HG02870 (cell line): Measurements from ENCODE around the gene KRT36.

Experiments
- ATAC-seq: cut with Tn5 transposase; IDR thresholded peaks from one replicate; pipeline ENCODE4 v1.9.1; 2021; ENCODE audit warnings: mild to moderate bottlenecking, moderate library complexity; ENCODE audit not compliant: unreplicated experiment

The KRT36 gene

GRCh38 chr17:41489531-41489930, at the start of gene KRT36:
Gene KRT36, minus strand, starts transcription at chr17:41489910. Its CDS starts 46 bp downstream, at chr17:41489864.
- no peak for ATAC-seq

GRCh38 chr17:41539071-41539492, 49.4 kb upstream of the KRT36 start:
- ATAC-seq = no peak

- ATAC-seq = no peak
Observed at GRCh38 chr17:41538565-41538991, 48.9 kb upstream of the KRT36 start.

- ATAC-seq = no peak
Observed at GRCh38 chr17:41537990-41538389, 48.3 kb upstream of the KRT36 start.

GRCh38 chr17:41537614-41537954, 47.9 kb upstream of the KRT36 start:
- ATAC-seq = no peak

- ATAC-seq = no peak
Observed at GRCh38 chr17:41536741-41537613, 47.3 kb upstream of the KRT36 start.

- no peak for ATAC-seq
Observed at GRCh38 chr17:41535764-41536481, 46.2 kb upstream of the KRT36 start.

GRCh38 chr17:41534899-41535546, 45.3 kb upstream of the KRT36 start:
- no peak for ATAC-seq

- no peak for ATAC-seq
Observed at GRCh38 chr17:41533613-41534012, 43.9 kb upstream of the KRT36 start.

GRCh38 chr17:41532947-41533570, 43.3 kb upstream of the KRT36 start:
- no peak for ATAC-seq

GRCh38 chr17:41531993-41532392, 42.3 kb upstream of the KRT36 start:
- no peak for ATAC-seq

- ATAC-seq = no peak
Observed at GRCh38 chr17:41530062-41531048, 40.6 kb upstream of the KRT36 start.

GRCh38 chr17:41529491-41529915, 39.8 kb upstream of the KRT36 start:
- no peak for ATAC-seq

GRCh38 chr17:41528959-41529353, 39.2 kb upstream of the KRT36 start:
- ATAC-seq = no peak

GRCh38 chr17:41527063-41528023, 37.6 kb upstream of the KRT36 start:
- no peak for ATAC-seq

- no peak for ATAC-seq
Observed at GRCh38 chr17:41524261-41524660, 34.6 kb upstream of the KRT36 start.

GRCh38 chr17:41523787-41524186, 34.1 kb upstream of the KRT36 start:
- no peak for ATAC-seq

- no peak for ATAC-seq
Observed at GRCh38 chr17:41523225-41523593, 33.5 kb upstream of the KRT36 start.
